NCI-H1930 (cell line): ENCODE results near the gene MSMO1.

ENCODE experiments used
- DNase-seq, 2 experiments: peaks; one replicate each; lab custom pipeline; 2025; lab: John Stamatoyannopoulos, UW

The MSMO1 gene

GRCh38 chr4:165360985-165361670 is 33.7 kb downstream of the MSMO1 start:
- no peak for DNase-seq

- no peak for DNase-seq
Observed at GRCh38 chr4:165361810-165362209, 34.3 kb downstream of the MSMO1 start.

- no peak for DNase-seq
Observed at GRCh38 chr4:165364452-165365080, 37.1 kb downstream of the MSMO1 start.

GRCh38 chr4:165367040-165367439 is 39.6 kb downstream of the MSMO1 start:
- DNase-seq = no peak

GRCh38 chr4:165368114-165368513 is 40.6 kb downstream of the MSMO1 start:
- DNase-seq = no peak

- DNase-seq = no peak
Observed at GRCh38 chr4:165368567-165368966, 41.1 kb downstream of the MSMO1 start.

- no peak for DNase-seq
Observed at GRCh38 chr4:165369522-165369921, 42.1 kb downstream of the MSMO1 start.

GRCh38 chr4:165370530-165370929 is 43.1 kb downstream of the MSMO1 start:
- DNase-seq = no peak

GRCh38 chr4:165375465-165375864 is 48.0 kb downstream of the MSMO1 start:
- DNase-seq = no peak

- DNase-seq = no peak
Observed at GRCh38 chr4:165378398-165378744, 50.9 kb downstream of the MSMO1 start.

GRCh38 chr4:165378745-165379677 is 51.5 kb downstream of the MSMO1 start, which contains the start of gene CPE:
TSS of gene CPE (plus strand) at chr4:165379008. CDS start at chr4:165379222, 214 bp downstream.
- peak; percentile 67 to 70 for DNase-seq

- peak; percentile 30 to 33 for DNase-seq
Observed at GRCh38 chr4:165379678-165380064, 52.2 kb downstream of the MSMO1 start.

- DNase-seq = no peak
Observed at GRCh38 chr4:165380805-165381204, 53.3 kb downstream of the MSMO1 start.

GRCh38 chr4:165381821-165382373 is 54.4 kb downstream of the MSMO1 start:
- no peak for DNase-seq

GRCh38 chr4:165382640-165383039 is 55.2 kb downstream of the MSMO1 start:
- no peak for DNase-seq

- DNase-seq = peak; percentile 9 to 25
Observed at GRCh38 chr4:165383591-165384073, 56.2 kb downstream of the MSMO1 start.

GRCh38 chr4:165384186-165384585 is 56.7 kb downstream of the MSMO1 start:
- no peak for DNase-seq

- DNase-seq = peak in 1 of 2 experiments; percentile 6
Observed at GRCh38 chr4:165384598-165384997, 57.1 kb downstream of the MSMO1 start.

GRCh38 chr4:165385126-165385525 is 57.7 kb downstream of the MSMO1 start:
- no peak for DNase-seq

- DNase-seq = no peak
Observed at GRCh38 chr4:165386328-165386727, 58.9 kb downstream of the MSMO1 start.

GRCh38 chr4:165388756-165389155 is 61.3 kb downstream of the MSMO1 start:
- no peak for DNase-seq
